ENCODE results near the gene YAE1. TPM values are rescaled to one million over a fixed set of nuclear protein-coding genes. Genes with fewer than 3 reads are reported as not detected.

Gene YAE1
- total and polyA plus RNA-seq, 5 experiments from 2014 or later, result 10.9 to 37.6 (median 20.6) TPM

GRCh38 chr7:39592586-39592985 is 26.4 kb downstream of the YAE1 start:
- POLR2A ChIA-PET, result interaction anchor here (0.6 to 1.6 kb wide), 2 partner anchors 30 to 94 kb away, joined by 4 to 6 read pairs; partner anchors contain the start of gene RALA
- ATAC-seq (peak in 1 of 2 donors; percentile 61), DNase-seq (no peak)
- Mint-ChIP-seq H3K27ac (peak overlapping the region in 4 of 10 donors; percentile 66 to 87 (median 69)), H3K9me3 (peaks cover 0 to 5% (median 0%) of the 10 kb centered on the region in 9 donors), H3K4me1 (peaks cover 6 to 43% (median 15%) of the 10 kb centered on the region in 4 donors), H3K27me3 (peaks cover 0 to 2% (median 0%) of the 10 kb centered on the region in 5 donors), H3K4me3 (peak overlapping the region in 3 of 10 donors; percentile 43 to 68 (median 63)), H3K36me3 (peaks cover 0 to 2% (median 0%) of the 10 kb centered on the region in 3 donors)

GRCh38 chr7:39594988-39595620 is 28.9 kb downstream of the YAE1 start:
- Mint-ChIP-seq H3K27me3 (peaks cover 0 to 2% (median 0%) of the 10 kb centered on the region in 5 donors), H3K4me3 (no peak overlapping the region), H3K4me1 (peaks cover 3 to 31% (median 7%) of the 10 kb centered on the region in 4 donors), H3K27ac (peak overlapping the region in 1 of 10 donors; percentile 10), H3K36me3 (peaks cover 0 to 2% (median 0%) of the 10 kb centered on the region in 3 donors), H3K9me3 (peaks cover 0 to 5% (median 0%) of the 10 kb centered on the region in 9 donors)
- POLR2A ChIA-PET, result no interaction called here
- ATAC-seq (no peak), DNase-seq (no peak)

DNA sequence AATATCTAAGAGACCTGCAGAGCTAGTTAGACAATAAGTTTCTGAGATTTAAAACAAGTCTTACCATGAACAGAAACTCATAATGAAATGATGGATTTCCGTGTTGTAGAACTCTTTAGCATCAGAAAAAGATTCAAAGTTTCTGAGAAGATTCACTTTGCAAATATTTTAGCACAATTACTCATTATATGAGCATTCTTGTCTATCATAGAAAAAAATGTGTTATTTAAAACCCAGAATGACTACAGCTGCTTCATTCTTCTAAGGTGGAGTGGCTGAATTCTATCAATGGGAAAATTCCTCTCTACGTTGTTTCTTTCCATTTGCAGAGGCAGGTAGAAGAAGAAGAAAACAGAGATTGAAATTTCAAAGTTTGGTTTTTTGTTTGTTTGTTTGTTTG is 36.1 kb downstream of the YAE1 start:
- Mint-ChIP-seq H3K27ac (peak overlapping the region in 1 of 10 donors; percentile 64), H3K4me3 (no peak overlapping the region), H3K27me3 (no peaks in the 10 kb centered on the region), H3K9me3 (peaks cover 0 to 10% (median 4%) of the 10 kb centered on the region in 9 donors), H3K4me1 (peaks cover 14 to 36% (median 30%) of the 10 kb centered on the region in 4 donors), H3K36me3 (peaks cover 0 to 11% (median 7%) of the 10 kb centered on the region in 3 donors)
- ATAC-seq (no peak), DNase-seq (no peak)
- POLR2A ChIA-PET, result no interaction called here

- H3K4me1 Mint-ChIP-seq, result peaks cover 19 to 47% (median 39%) of the 10 kb centered on the region in 4 donors
- H3K27me3 Mint-ChIP-seq, result peaks cover 0 to 4% (median 2%) of the 10 kb centered on the region in 5 donors
- peak overlapping the region in 2 of 10 donors; percentile 27 to 66 for H3K27ac Mint-ChIP-seq
- H3K9me3 Mint-ChIP-seq, result peaks cover 0 to 10% (median 4%) of the 10 kb centered on the region in 9 donors
- H3K4me3 Mint-ChIP-seq, result peak overlapping the region in 2 of 10 donors; percentile 0 to 5
- H3K36me3 Mint-ChIP-seq, result peaks cover 0 to 11% (median 7%) of the 10 kb centered on the region in 3 donors
- DNase-seq (no peak), ATAC-seq (no peak)
- POLR2A ChIA-PET, result no interaction called here
Observed at GRCh38 chr7:39603924-39604323, 37.7 kb downstream of the YAE1 start.

- peak overlapping the region in 3 of 10 donors; percentile 68 to 92 (median 68) for H3K27ac Mint-ChIP-seq
- peaks cover 0 to 11% (median 7%) of the 10 kb centered on the region in 3 donors for H3K36me3 Mint-ChIP-seq
- POLR2A ChIA-PET, result interaction anchor here (0.5 to 1.2 kb wide), 2 partner anchors 10 to 19 kb away, joined by 3 to 4 read pairs; no protein-coding TSS in a partner anchor
- H3K27me3 Mint-ChIP-seq, result peaks cover 3 to 13% (median 9%) of the 10 kb centered on the region in 5 donors
- no peak for ATAC-seq
- H3K4me1 Mint-ChIP-seq, result peaks cover 26 to 58% (median 49%) of the 10 kb centered on the region in 4 donors
- no peak for DNase-seq
- no peak overlapping the region for H3K4me3 Mint-ChIP-seq
- H3K9me3 Mint-ChIP-seq, result peaks cover 0 to 10% (median 4%) of the 10 kb centered on the region in 9 donors
Observed at GRCh38 chr7:39605087-39605486, 38.9 kb downstream of the YAE1 start.

DNA sequence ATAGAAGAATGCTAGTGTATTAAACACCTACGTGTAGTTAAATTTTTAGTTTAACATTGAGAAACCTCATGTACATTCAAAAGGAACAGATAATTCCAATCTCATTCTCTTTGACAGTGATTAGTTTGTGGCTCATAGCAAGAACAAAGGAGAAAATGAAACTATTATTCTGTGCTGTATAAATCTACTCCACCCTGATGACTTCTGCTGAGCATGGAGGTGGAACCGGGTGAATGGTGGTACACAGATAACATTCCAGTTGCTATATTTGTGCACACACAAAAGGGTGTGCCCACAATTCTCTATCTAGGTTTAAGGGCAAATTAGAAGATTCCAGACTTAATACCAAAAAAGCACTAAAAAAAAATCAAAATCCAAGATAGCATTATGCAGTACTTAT is 40.1 kb downstream of the YAE1 start:
- POLR2A ChIA-PET, result no interaction called here
- peaks cover 0 to 11% (median 7%) of the 10 kb centered on the region in 3 donors for H3K36me3 Mint-ChIP-seq
- H3K4me3 Mint-ChIP-seq, result peak overlapping the region in 1 of 10 donors; percentile 34
- H3K4me1 Mint-ChIP-seq, result peaks cover 26 to 59% (median 49%) of the 10 kb centered on the region in 4 donors
- peaks cover 3 to 23% (median 14%) of the 10 kb centered on the region in 5 donors for H3K27me3 Mint-ChIP-seq
- ATAC-seq, result no peak
- peaks cover 0 to 10% (median 4%) of the 10 kb centered on the region in 9 donors for H3K9me3 Mint-ChIP-seq
- no peak for DNase-seq
- peak overlapping the region in 6 of 10 donors; percentile 34 to 76 (median 56) for H3K27ac Mint-ChIP-seq

DNA sequence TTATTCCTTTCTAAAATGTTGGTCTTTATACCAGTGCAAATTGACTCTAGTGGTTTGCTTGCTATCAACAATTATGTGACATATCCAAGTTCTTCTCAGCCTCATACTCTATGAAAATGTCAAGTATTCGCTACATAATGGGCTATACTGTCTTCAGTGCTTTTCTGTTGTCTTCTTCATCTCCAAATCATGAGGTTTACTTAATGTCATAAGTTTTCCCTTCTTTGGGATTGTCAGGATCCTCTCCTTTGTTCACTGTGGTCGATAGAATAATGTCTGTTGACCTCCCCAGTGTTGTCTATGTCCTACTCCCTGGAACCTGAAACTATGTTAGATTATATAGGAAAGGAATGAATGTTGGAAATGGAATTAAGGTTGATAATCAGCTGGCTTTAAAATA is 40.7 kb downstream of the YAE1 start:
- H3K4me1 Mint-ChIP-seq, result peaks cover 26 to 59% (median 49%) of the 10 kb centered on the region in 4 donors
- H3K36me3 Mint-ChIP-seq, result peaks cover 0 to 11% (median 7%) of the 10 kb centered on the region in 3 donors
- no peak for DNase-seq
- peaks cover 0 to 10% (median 4%) of the 10 kb centered on the region in 9 donors for H3K9me3 Mint-ChIP-seq
- H3K4me3 Mint-ChIP-seq, result no peak overlapping the region
- POLR2A ChIA-PET, result no interaction called here
- no peak for ATAC-seq
- peak overlapping the region in 3 of 10 donors; percentile 14 to 39 (median 21) for H3K27ac Mint-ChIP-seq
- H3K27me3 Mint-ChIP-seq, result peaks cover 3 to 23% (median 15%) of the 10 kb centered on the region in 5 donors

- peaks cover 0 to 10% (median 4%) of the 10 kb centered on the region in 9 donors for H3K9me3 Mint-ChIP-seq
- H3K27me3 Mint-ChIP-seq, result peaks cover 5 to 30% (median 19%) of the 10 kb centered on the region in 5 donors
- DNase-seq (no peak), ATAC-seq (no peak)
- H3K4me3 Mint-ChIP-seq, result peak overlapping the region in 3 of 10 donors; percentile 7 to 15 (median 11)
- peaks cover 0 to 11% (median 7%) of the 10 kb centered on the region in 3 donors for H3K36me3 Mint-ChIP-seq
- POLR2A ChIA-PET, result interaction anchor here (2.7 kb wide), 1 partner anchor 15 kb away, joined by 17 read pairs; the partner anchor contains the start of gene RALA
- peak overlapping the region in 2 of 10 donors; percentile 83 to 88 for H3K27ac Mint-ChIP-seq
- peaks cover 26 to 59% (median 49%) of the 10 kb centered on the region in 4 donors for H3K4me1 Mint-ChIP-seq
Observed at GRCh38 chr7:39607865-39608264, 41.7 kb downstream of the YAE1 start.

GRCh38 chr7:39608278-39608677 is 42.1 kb downstream of the YAE1 start:
- ATAC-seq (no peak), DNase-seq (no peak)
- Mint-ChIP-seq H3K4me1 (peaks cover 26 to 59% (median 49%) of the 10 kb centered on the region in 4 donors), H3K27me3 (peaks cover 5 to 33% (median 20%) of the 10 kb centered on the region in 5 donors), H3K9me3 (peaks cover 0 to 10% (median 4%) of the 10 kb centered on the region in 9 donors), H3K4me3 (peak overlapping the region in 6 of 10 donors; percentile 6 to 17 (median 12)), H3K27ac (peak overlapping the region in 3 of 10 donors; percentile 5 to 88 (median 83)), H3K36me3 (peaks cover 0 to 11% (median 7%) of the 10 kb centered on the region in 3 donors)
- POLR2A ChIA-PET, result interaction anchor here (0.9 to 2.7 kb wide), 2 partner anchors 10 to 14 kb away, joined by 3 to 17 read pairs; partner anchors contain the start of gene RALA

- H3K36me3 Mint-ChIP-seq, result peaks cover 0 to 7% (median 6%) of the 10 kb centered on the region in 3 donors
- peak overlapping the region in 8 of 10 donors; percentile 12 to 89 (median 75) for H3K27ac Mint-ChIP-seq
- H3K27me3 Mint-ChIP-seq, result peaks cover 7 to 33% (median 20%) of the 10 kb centered on the region in 5 donors
- POLR2A ChIA-PET, result interaction anchor here (0.5 to 2.7 kb wide), 3 partner anchors 9 to 35 kb away, joined by 3 to 17 read pairs (median 5); partner anchors contain the start of gene RALA
- peak in 4 of 10 donors; percentile 19 to 29 (median 25) for DNase-seq
- peaks cover 22 to 49% (median 40%) of the 10 kb centered on the region in 4 donors for H3K4me1 Mint-ChIP-seq
- ATAC-seq, result peak; percentile 81 to 86
- peaks cover 0 to 10% (median 2%) of the 10 kb centered on the region in 9 donors for H3K9me3 Mint-ChIP-seq
- peak overlapping the region; percentile 10 to 83 (median 72) for H3K4me3 Mint-ChIP-seq
Observed at GRCh38 chr7:39609113-39609934, 43.1 kb downstream of the YAE1 start.

DNA sequence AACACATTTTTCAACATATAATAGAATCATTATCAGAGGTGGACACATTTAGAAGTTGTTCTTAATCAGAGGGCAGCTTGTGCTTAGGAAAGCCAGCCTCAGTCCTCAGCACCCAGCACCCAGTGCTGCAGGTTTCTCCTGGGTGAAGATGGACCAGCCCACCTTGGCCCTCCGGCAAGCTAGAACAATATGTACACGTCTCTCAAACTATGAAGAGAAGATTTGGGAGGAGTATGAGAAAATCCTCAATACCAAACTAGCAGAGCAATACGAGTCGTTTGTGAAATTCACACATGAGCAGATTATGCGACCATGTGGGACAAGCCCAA is 43.7 kb downstream of the YAE1 start:
- Mint-ChIP-seq H3K4me3 (peak overlapping the region; percentile 10 to 81 (median 64)), H3K36me3 (peaks cover 0 to 6% (median 5%) of the 10 kb centered on the region in 3 donors), H3K27ac (peak overlapping the region in 6 of 10 donors; percentile 20 to 88 (median 75)), H3K4me1 (peaks cover 22 to 48% (median 36%) of the 10 kb centered on the region in 4 donors), H3K27me3 (peaks cover 7 to 33% (median 20%) of the 10 kb centered on the region in 5 donors), H3K9me3 (peaks cover 0 to 10% (median 2%) of the 10 kb centered on the region in 9 donors)
- ATAC-seq, result no peak
- POLR2A ChIA-PET, result interaction anchor here (0.5 to 2.7 kb wide), 2 partner anchors 13 to 36 kb away, joined by 5 to 17 read pairs; partner anchors contain the start of gene RALA
- DNase-seq, result no peak

Data from naive thymus-derived CD8-positive, alpha-beta T cell (primary cell).